ENCODE results near the gene TCF25. TPM values are rescaled to one million over a fixed set of nuclear protein-coding genes. Genes with fewer than 3 reads are reported as not detected.
"Not testable (repeated sequence)": the region's sequence is repeated elsewhere in the genome, so short reads cannot be mapped to it uniquely, and the experiment has no call there.

Gene TCF25
- total and polyA plus RNA-seq, 11 donors, result 52.5 to 115 (median 96.4) TPM

- intact Hi-C loops (cut with DNase I), result no loop called here
- Histone ChIP-seq H3K4me1 (peaks cover under 1 to 17% (median 12%) of the 10 kb centered on the region in 12 donors), H3K4me3 (no peak overlapping the region), H3K9me3 (no peaks in the 10 kb centered on the region), H3K27me3 (no peaks in the 10 kb centered on the region), H3K36me3 (peaks cover 0 to 39% (median 32%) of the 10 kb centered on the region in 9 donors), H3K27ac (no peak overlapping the region)
- DNase-seq (no peak), ATAC-seq (no peak)
- TF ChIP-seq POLR2A (IDR thresholded peaks at IDR 0.05), result no peak
- TF ChIP-seq CTCF (IDR thresholded peaks at IDR 0.05), result no peak
- WGBS, 4 donors, result 76 to 100% (median 81%) methylated on average over 2 to 14 of the region's 14 CpGs
Measured at GRCh38 chr16:89912627-89913026, 39.2 kb downstream of the TCF25 start.

DNA sequence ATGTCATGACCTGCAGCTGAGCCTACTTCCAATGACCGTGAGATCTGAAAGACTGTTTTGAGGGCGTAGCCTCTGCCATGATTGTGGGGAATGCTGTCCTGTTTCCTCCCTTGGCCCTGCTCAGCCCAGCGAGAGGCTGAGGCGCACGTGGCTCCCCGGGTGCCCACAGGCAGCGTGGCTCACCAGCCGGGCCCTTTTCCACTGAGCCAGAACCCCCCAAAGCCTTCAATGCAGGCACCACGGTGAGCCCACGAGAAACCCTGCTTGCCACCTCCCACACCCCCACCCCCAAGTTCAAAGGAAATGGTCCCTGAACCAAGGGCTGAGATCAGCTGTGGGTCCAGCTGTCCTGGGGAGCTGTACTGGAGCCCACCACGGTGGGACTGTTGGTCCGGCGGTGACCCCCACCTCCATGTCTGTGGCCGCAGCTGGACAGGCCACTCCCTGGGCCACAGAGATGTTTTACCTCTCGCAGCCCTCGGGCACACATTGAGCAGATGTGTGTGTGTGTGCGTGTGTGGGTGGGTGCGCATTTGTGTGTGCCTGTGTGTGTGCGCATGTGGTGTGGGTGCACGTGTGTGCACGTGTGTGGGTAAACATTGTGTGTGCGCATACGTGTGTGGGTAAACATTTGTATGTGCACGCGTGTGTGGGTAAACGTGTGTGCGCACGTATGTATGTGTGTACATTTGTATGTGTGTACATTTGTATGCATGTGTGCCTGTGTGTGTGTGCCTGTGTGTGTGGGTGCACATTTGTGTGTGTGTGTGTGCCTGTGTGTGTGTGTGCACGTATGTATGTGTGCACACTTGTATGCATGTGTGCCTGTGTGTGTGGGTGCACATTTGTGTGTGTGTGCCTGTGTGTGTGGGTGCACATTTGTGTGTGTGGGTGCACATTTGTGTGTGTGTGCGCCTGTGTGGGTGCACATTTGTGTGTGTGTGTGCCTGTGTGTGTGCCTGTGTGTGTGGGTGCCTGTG is 40.3 kb downstream of the TCF25 start:
- Histone ChIP-seq H3K4me3 (no peak overlapping the region), H3K27me3 (peaks cover 0 to 2% (median 0%) of the 10 kb centered on the region in 9 donors), H3K36me3 (peaks cover 0 to 39% (median 31%) of the 10 kb centered on the region in 9 donors), H3K9me3 (no peaks in the 10 kb centered on the region), H3K4me1 (peaks cover 7 to 28% (median 23%) of the 10 kb centered on the region in 12 donors), H3K27ac (no peak overlapping the region)
- WGBS, 4 donors, result 80 to 88% (median 84%) methylated on average over 27 to 30 of the region's 30 CpGs
- intact Hi-C loops (cut with DNase I), result no loop called here
- no peak for DNase-seq
- no peak for ATAC-seq
- TF ChIP-seq POLR2A (IDR thresholded peaks at IDR 0.05) (no peak), CTCF (IDR thresholded peaks at IDR 0.05) (no peak)

GRCh38 chr16:89914642-89915285 is 41.4 kb downstream of the TCF25 start:
- intact Hi-C loops (cut with DNase I), result loop anchor here in 2 of 10 donors (5.0 kb wide), 1 partner anchor 42 kb away; the partner anchor contains the start of gene TCF25 (in 2 of the 2)

DNA sequence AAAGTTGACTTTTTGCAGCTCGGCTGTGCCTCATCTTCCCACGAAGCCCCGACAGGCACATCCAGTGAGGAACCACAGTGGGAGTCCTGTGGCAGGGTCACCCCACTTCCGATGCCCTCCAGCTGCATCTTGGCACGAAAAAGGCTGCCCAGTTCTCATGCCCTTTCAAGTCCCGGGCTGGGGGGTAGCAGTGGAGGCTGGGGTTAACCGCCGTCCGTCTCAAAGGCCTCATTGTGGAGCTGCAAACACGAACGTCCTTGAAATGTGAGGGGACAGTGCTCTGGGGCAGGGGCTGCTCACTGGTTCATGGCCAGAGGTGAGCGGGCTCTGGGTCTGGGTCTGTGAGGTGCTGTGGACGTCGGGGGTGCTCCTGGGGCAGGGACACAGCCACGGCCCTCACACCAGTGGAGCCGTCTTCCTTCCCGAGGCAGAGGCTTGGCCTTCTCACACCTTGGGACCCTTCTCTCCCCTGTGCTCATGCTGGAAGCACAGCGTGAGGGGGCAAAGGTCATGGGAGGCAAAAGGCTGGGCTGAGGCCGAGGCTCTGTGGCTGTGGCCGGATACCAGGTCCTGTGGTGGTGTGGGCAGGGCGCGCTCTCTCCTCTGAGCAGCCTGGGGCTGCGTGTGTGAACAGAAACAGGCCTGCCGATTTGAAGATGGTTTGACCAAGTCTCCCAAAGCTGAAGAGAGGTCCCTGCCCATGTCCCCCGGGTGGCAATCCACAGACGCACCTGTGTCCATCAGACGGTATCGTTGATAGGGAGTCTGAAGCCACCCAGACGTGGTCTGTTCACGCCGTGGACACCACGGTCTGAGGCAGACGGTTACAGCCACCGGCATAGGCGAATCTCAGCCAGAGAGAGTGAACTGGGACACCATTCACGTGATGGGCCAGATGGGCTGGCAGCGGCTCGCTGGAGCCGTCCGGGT is 42.2 kb downstream of the TCF25 start:
- no peak for DNase-seq
- intact Hi-C loops (cut with DNase I), result loop anchor here in 2 of 10 donors (5.0 kb wide), 1 partner anchor 43 kb away; the partner anchor contains the start of gene TCF25 (in 2 of the 2)
- Histone ChIP-seq H3K4me1 (peaks cover 4 to 24% (median 19%) of the 10 kb centered on the region in 12 donors), H3K36me3 (peaks cover 0 to 24% (median 16%) of the 10 kb centered on the region in 9 donors), H3K9me3 (no peaks in the 10 kb centered on the region), H3K4me3 (no peak overlapping the region), H3K27ac (no peak overlapping the region), H3K27me3 (peaks cover 0 to 8% (median 0%) of the 10 kb centered on the region in 9 donors)
- 82 to 85% (median 83%) methylated on average over 35 to 40 of the region's 40 CpGs for WGBS, 4 donors
- TF ChIP-seq CTCF (IDR thresholded peaks at IDR 0.05) (no peak), POLR2A (IDR thresholded peaks at IDR 0.05) (no peak)
- ATAC-seq, result no peak

More at GRCh38 chr16:89914642-89915285, 41.4 kb downstream of the TCF25 start:
- WGBS, 4 donors, result 56 to 72% (median 66%) methylated on average over 4 to 11 of the region's 11 CpGs
- not testable (repeated sequence) for H3K27me3 ChIP-seq, H3K27ac ChIP-seq, DNase-seq, H3K4me3 ChIP-seq, ATAC-seq, H3K9me3 ChIP-seq
- H3K36me3 ChIP-seq, result peaks cover 0 to 32% (median 23%) of the 10 kb centered on the region in 9 donors
- H3K4me1 ChIP-seq, result peaks cover 7 to 30% (median 27%) of the 10 kb centered on the region in 12 donors
